GM23338 (cell line): Measurements from ENCODE around the gene TMEM39A. TPM values are rescaled to one million over a fixed set of nuclear protein-coding genes. Genes with fewer than 3 reads are reported as not detected.

Experiments used
- ATAC-seq: fragments of 200-7000 bp; cut with Tn5 transposase; 3 replicates; pipeline ENCODE4 v1.9.1; 2020
- DNase-seq: peaks from one replicate; pipeline ENCODE4 v3.0.0-alpha.2; 2015; ENCODE audit warnings: low spot score
- H2AFZ ChIP-seq: fragments of 200-600 bp; sonication (generic); 2 replicates; pipeline ENCODE4 v1.8.0; 2016; ENCODE audit warnings: antibody characterized with exemption, mild to moderate bottlenecking, moderate library complexity
- H3F3A ChIP-seq: fragments of 200-600 bp; sonication (generic); replicated peaks from 2 replicates; pipeline ENCODE4 v1.8.0; 2017; ENCODE audit warnings: antibody characterized with exemption, mixed run types, low read depth
- H3K27ac ChIP-seq: fragments of 200-600 bp; sonication (generic); 2 replicates; pipeline ENCODE4 v1.6.1; 2016; ENCODE audit warnings: low read depth
- H3K27me3 ChIP-seq: fragments of 200-600 bp; sonication (generic); 2 replicates; pipeline ENCODE4 v1.8.0; 2016; ENCODE audit warnings: mild to moderate bottlenecking, mixed run types, moderate library complexity; ENCODE audit not compliant: insufficient read depth
- H3K36me3 ChIP-seq: fragments of 200-600 bp; sonication (generic); 2 replicates; pipeline ENCODE4 v1.8.0; 2016; ENCODE audit warnings: mild to moderate bottlenecking; ENCODE audit not compliant: insufficient read depth
- H3K4me1 ChIP-seq: fragments of 200-600 bp; sonication (generic); 2 replicates; pipeline ENCODE4 v1.8.0; 2016; ENCODE audit warnings: mild to moderate bottlenecking, moderate library complexity; ENCODE audit not compliant: insufficient read depth
- H3K4me2 ChIP-seq: fragments of 200-600 bp; sonication (generic); 2 replicates; pipeline ENCODE4 v1.7.1; 2017; ENCODE audit warnings: mixed run types
- H3K4me3 ChIP-seq: fragments of 200-600 bp; sonication (generic); 2 replicates; pipeline ENCODE4 v1.6.1; 2016; ENCODE audit warnings: mixed run types
- H3K79me2 ChIP-seq: fragments of 200-600 bp; sonication (generic); replicated peaks from 2 replicates; pipeline ENCODE4 v1.8.0; 2017; ENCODE audit warnings: mild to moderate bottlenecking; ENCODE audit not compliant: insufficient read depth
- H3K9me2 ChIP-seq: fragments of 200-600 bp; sonication (generic); 2 replicates; pipeline ENCODE4 v1.8.0; 2017; ENCODE audit not compliant: insufficient read depth
- H4K20me1 ChIP-seq: fragments of 200-600 bp; sonication (generic); replicated peaks from 2 replicates; pipeline ENCODE4 v1.8.0; 2017; ENCODE audit warnings: mild to moderate bottlenecking; ENCODE audit not compliant: insufficient read depth
- H3K27ac Mint-ChIP-seq: 2 replicates; pipeline ENCODE4 v1.8.0; 2020; ENCODE audit warnings: inconsistent platforms, mild to moderate bottlenecking, moderate library complexity, mixed read lengths
- H3K27me3 Mint-ChIP-seq: 3 replicates; pipeline ENCODE4 v1.8.0; 2022; ENCODE audit warnings: low read depth, mild to moderate bottlenecking, moderate library complexity, mixed read lengths, inconsistent platforms; ENCODE audit not compliant: insufficient read depth, poor library complexity
- H3K36me3 Mint-ChIP-seq: 3 replicates; pipeline ENCODE4 v1.8.0; 2021; ENCODE audit warnings: low read depth, mild to moderate bottlenecking, inconsistent platforms, moderate library complexity, mixed read lengths
- H3K4me1 Mint-ChIP-seq: 3 replicates; pipeline ENCODE4 v1.8.0; 2020; ENCODE audit warnings: mild to moderate bottlenecking, inconsistent platforms, mixed read lengths
- H3K4me3 Mint-ChIP-seq: 3 replicates; pipeline ENCODE4 v1.8.0; 2021; ENCODE audit warnings: moderate library complexity, mild to moderate bottlenecking, inconsistent platforms, mixed read lengths
- H3K9me3 Mint-ChIP-seq: 3 replicates; pipeline ENCODE4 v1.8.0; 2020; ENCODE audit warnings: moderate library complexity, mild to moderate bottlenecking, inconsistent platforms, mixed read lengths
- CREB1 ChIP-seq: fragments of 250-450 bp; sonication (Bioruptor Pico); IDR thresholded peaks from 2 replicates; pipeline ENCODE4 v1.5.0; 2020; ENCODE audit warnings: low read depth, mild to moderate bottlenecking, moderate library complexity
- CTCF ChIP-seq, 2 experiments: fragments of 200-600 bp in 1 of 2; sonication (generic) in 1 of 2; conservative IDR thresholded peaks; 2 replicates each; pipeline versions ENCODE4 v1.5.1 to v1.6.1; 2016 to 2017; ENCODE audit warnings: antibody characterized with exemption in 2 of 2, low read depth in 2 of 2, mild to moderate bottlenecking in 2 of 2, moderate library complexity in 1 of 2
- ETS1 ChIP-seq: IDR thresholded peaks from 2 replicates; pipeline ENCODE4 v1.6.1; 2016; ENCODE audit warnings: antibody characterized with exemption
- EZH2 ChIP-seq: fragments of 200-600 bp; sonication (generic); IDR thresholded peaks from one replicate; pipeline ENCODE4 v1.8.0; 2017; ENCODE audit warnings: antibody characterized with exemption, mild to moderate bottlenecking, low read depth; ENCODE audit not compliant: unreplicated experiment
- EZH2phosphoT487 ChIP-seq: fragments of 200-600 bp; sonication (generic); IDR thresholded peaks from one replicate; pipeline ENCODE4 v1.8.1; 2018; ENCODE audit warnings: antibody characterized with exemption; ENCODE audit not compliant: unreplicated experiment
- JUNB ChIP-seq: IDR thresholded peaks from one replicate; pipeline ENCODE4 v1.6.1; 2016; ENCODE audit warnings: antibody characterized with exemption; ENCODE audit not compliant: unreplicated experiment
- NANOG ChIP-seq: IDR thresholded peaks from 2 replicates; pipeline ENCODE4 v1.6.1; 2016; ENCODE audit warnings: antibody characterized with exemption, borderline replicate concordance
- POLR2AphosphoS5 ChIP-seq: IDR thresholded peaks from 2 replicates; pipeline ENCODE4 v1.6.1; 2016; ENCODE audit warnings: antibody characterized with exemption, low read depth
- STAT1 ChIP-seq: IDR thresholded peaks from one replicate; pipeline ENCODE4 v1.6.1; 2016; ENCODE audit warnings: antibody characterized with exemption; ENCODE audit not compliant: unreplicated experiment
- ZNF114 ChIP-seq: fragments of 250-450 bp; sonication (Bioruptor Pico); IDR thresholded peaks from 2 replicates; pipeline ENCODE4 v1.5.0; 2020; ENCODE audit warnings: mild to moderate bottlenecking, moderate library complexity
- ZNF331 ChIP-seq: fragments of 250-450 bp; sonication (Bioruptor Pico); IDR thresholded peaks from 2 replicates; pipeline ENCODE4 v1.5.0; 2020; ENCODE audit warnings: low read depth, mild to moderate bottlenecking, moderate library complexity
- polyA plus RNA-seq: library from polyadenylated mRNA; unstranded; fragments of >200 nt; fragmentation: Nextera tagmentation; extraction: Ambion mirVana; gene quantifications from 2 replicates; pipeline ENCODE4 v1.2.1, GENCODE V29; 2016
- total RNA-seq: library from RNA; depleted of rRNA; stranded (reverse); fragments of >200 nt; shearing (Covaris generic); gene quantifications from 2 replicates; pipeline ENCODE4 v1.2.3, GENCODE V29; 2014
- TF ChIP-seq, protein P1 (sequence below): IDR thresholded peaks from one replicate; pipeline ENCODE4 v1.6.1; 2018; ENCODE audit warnings: antibody characterized with exemption; ENCODE audit not compliant: unreplicated experiment
- TF ChIP-seq, protein P2 (sequence below): fragments of 250-450 bp; sonication (Bioruptor Pico); IDR thresholded peaks from 2 replicates; pipeline ENCODE4 v1.5.0; 2020; ENCODE audit warnings: mild to moderate bottlenecking, moderate library complexity

Gene TMEM39A
- total and polyA plus RNA-seq, 2 experiments from 2014 or later, result 12.9 to 51.6 TPM

DNA sequence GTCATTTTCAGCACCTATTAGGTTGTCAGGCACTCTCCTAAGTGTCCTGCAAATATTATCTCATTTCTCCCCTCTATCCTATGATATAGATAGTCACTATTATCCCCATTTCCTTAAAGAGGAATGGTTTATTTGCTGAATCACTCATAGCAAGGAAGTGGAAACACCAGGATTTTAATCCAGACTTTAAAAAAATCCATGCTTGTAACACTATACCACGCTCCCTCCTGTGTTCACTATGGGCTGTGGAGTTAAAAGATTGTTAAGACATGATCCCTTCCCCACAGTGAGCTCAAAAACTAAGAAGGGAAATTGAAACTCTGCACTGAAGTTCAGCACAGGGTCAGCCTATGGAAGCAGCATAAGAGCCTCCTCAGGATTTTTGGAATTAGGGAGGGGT is 60.2 kb downstream of the TMEM39A start:
- Mint-ChIP-seq H3K27me3 (no peaks in the 10 kb centered on the region), H3K36me3 (no peaks in the 10 kb centered on the region), H3K4me3 (no peak overlapping the region), H3K9me3 (no peaks in the 10 kb centered on the region), H3K27ac (no peak overlapping the region), H3K4me1 (peaks cover 27% of the 10 kb centered on the region)
- Histone ChIP-seq H3K4me3 (no peak overlapping the region), H3K9me2 (no peaks in the 10 kb centered on the region), H4K20me1 (no peaks in the 10 kb centered on the region), H3F3A (peaks cover 4% of the 10 kb centered on the region), H3K4me2 (no peak overlapping the region), H3K4me1 (peaks cover 31% of the 10 kb centered on the region), H3K79me2 (no peaks in the 10 kb centered on the region), H3K36me3 (0 out of 2 replicates have a peak, but pooled peaks cover 2% of the 10 kb centered on the region), H2AFZ (no peak overlapping the region), H3K27me3 (no peaks in the 10 kb centered on the region), H3K27ac (no peak overlapping the region)
- no peak for TF ChIP-seq ZNF114 (CRISPR knock-in tag)
- TF ChIP-seq JUNB, result no peak
- TF ChIP-seq, protein P1, sequence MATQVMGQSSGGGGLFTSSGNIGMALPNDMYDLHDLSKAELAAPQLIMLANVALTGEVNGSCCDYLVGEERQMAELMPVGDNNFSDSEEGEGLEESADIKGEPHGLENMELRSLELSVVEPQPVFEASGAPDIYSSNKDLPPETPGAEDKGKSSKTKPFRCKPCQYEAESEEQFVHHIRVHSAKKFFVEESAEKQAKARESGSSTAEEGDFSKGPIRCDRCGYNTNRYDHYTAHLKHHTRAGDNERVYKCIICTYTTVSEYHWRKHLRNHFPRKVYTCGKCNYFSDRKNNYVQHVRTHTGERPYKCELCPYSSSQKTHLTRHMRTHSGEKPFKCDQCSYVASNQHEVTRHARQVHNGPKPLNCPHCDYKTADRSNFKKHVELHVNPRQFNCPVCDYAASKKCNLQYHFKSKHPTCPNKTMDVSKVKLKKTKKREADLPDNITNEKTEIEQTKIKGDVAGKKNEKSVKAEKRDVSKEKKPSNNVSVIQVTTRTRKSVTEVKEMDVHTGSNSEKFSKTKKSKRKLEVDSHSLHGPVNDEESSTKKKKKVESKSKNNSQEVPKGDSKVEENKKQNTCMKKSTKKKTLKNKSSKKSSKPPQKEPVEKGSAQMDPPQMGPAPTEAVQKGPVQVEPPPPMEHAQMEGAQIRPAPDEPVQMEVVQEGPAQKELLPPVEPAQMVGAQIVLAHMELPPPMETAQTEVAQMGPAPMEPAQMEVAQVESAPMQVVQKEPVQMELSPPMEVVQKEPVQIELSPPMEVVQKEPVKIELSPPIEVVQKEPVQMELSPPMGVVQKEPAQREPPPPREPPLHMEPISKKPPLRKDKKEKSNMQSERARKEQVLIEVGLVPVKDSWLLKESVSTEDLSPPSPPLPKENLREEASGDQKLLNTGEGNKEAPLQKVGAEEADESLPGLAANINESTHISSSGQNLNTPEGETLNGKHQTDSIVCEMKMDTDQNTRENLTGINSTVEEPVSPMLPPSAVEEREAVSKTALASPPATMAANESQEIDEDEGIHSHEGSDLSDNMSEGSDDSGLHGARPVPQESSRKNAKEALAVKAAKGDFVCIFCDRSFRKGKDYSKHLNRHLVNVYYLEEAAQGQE, result no peak
- no peak for TF ChIP-seq STAT1
- no peak for TF ChIP-seq CREB1 (CRISPR knock-in tag)
- TF ChIP-seq, protein P2, sequence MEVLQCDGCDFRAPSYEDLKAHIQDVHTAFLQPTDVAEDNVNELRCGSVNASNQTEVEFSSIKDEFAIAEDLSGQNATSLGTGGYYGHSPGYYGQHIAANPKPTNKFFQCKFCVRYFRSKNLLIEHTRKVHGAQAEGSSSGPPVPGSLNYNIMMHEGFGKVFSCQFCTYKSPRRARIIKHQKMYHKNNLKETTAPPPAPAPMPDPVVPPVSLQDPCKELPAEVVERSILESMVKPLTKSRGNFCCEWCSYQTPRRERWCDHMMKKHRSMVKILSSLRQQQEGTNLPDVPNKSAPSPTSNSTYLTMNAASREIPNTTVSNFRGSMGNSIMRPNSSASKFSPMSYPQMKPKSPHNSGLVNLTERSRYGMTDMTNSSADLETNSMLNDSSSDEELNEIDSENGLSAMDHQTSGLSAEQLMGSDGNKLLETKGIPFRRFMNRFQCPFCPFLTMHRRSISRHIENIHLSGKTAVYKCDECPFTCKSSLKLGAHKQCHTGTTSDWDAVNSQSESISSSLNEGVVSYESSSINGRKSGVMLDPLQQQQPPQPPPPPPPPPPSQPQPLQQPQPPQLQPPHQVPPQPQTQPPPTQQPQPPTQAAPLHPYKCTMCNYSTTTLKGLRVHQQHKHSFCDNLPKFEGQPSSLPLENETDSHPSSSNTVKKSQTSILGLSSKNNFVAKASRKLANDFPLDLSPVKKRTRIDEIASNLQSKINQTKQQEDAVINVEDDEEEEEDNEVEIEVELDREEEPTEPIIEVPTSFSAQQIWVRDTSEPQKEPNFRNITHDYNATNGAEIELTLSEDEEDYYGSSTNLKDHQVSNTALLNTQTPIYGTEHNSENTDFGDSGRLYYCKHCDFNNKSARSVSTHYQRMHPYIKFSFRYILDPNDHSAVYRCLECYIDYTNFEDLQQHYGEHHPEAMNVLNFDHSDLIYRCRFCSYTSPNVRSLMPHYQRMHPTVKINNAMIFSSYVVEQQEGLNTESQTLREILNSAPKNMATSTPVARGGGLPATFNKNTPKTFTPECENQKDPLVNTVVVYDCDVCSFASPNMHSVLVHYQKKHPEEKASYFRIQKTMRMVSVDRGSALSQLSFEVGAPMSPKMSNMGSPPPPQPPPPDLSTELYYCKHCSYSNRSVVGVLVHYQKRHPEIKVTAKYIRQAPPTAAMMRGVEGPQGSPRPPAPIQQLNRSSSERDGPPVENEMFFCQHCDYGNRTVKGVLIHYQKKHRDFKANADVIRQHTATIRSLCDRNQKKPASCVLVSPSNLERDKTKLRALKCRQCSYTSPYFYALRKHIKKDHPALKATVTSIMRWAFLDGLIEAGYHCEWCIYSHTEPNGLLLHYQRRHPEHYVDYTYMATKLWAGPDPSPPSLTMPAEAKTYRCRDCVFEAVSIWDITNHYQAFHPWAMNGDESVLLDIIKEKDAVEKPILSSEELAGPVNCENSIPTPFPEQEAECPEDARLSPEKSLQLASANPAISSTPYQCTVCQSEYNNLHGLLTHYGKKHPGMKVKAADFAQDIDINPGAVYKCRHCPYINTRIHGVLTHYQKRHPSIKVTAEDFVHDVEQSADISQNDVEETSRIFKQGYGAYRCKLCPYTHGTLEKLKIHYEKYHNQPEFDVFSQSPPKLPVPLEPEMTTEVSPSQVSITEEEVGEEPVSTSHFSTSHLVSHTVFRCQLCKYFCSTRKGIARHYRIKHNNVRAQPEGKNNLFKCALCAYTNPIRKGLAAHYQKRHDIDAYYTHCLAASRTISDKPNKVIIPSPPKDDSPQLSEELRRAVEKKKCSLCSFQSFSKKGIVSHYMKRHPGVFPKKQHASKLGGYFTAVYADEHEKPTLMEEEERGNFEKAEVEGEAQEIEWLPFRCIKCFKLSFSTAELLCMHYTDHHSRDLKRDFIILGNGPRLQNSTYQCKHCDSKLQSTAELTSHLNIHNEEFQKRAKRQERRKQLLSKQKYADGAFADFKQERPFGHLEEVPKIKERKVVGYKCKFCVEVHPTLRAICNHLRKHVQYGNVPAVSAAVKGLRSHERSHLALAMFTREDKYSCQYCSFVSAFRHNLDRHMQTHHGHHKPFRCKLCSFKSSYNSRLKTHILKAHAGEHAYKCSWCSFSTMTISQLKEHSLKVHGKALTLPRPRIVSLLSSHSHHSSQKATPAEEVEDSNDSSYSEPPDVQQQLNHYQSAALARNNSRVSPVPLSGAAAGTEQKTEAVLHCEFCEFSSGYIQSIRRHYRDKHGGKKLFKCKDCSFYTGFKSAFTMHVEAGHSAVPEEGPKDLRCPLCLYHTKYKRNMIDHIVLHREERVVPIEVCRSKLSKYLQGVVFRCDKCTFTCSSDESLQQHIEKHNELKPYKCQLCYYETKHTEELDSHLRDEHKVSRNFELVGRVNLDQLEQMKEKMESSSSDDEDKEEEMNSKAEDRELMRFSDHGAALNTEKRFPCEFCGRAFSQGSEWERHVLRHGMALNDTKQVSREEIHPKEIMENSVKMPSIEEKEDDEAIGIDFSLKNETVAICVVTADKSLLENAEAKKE, result no peak
- no peak for TF ChIP-seq EZH2
- TF ChIP-seq CTCF (conservative IDR thresholded peaks at IDR 0.05; ENCODE audit: low read depth in 2 of 2), result no peak
- no peak for TF ChIP-seq ZNF331 (CRISPR knock-in tag)
- TF ChIP-seq NANOG, result no peak
- no peak for TF ChIP-seq EZH2phosphoT487
- no peak for TF ChIP-seq POLR2AphosphoS5
- TF ChIP-seq ETS1, result no peak
- no peak for ATAC-seq
- no peak for DNase-seq
